Inflammatory macrophage treated with lipopolysaccharide for 1 hour (primary cell): ENCODE results near the gene ASIC4.

Experiments
- DNase-seq, 2 donors: peaks; one replicate each; pipeline ENCODE4 v3.0.0-alpha.2; 2020 to 2022

ASIC4 gene

DNA sequence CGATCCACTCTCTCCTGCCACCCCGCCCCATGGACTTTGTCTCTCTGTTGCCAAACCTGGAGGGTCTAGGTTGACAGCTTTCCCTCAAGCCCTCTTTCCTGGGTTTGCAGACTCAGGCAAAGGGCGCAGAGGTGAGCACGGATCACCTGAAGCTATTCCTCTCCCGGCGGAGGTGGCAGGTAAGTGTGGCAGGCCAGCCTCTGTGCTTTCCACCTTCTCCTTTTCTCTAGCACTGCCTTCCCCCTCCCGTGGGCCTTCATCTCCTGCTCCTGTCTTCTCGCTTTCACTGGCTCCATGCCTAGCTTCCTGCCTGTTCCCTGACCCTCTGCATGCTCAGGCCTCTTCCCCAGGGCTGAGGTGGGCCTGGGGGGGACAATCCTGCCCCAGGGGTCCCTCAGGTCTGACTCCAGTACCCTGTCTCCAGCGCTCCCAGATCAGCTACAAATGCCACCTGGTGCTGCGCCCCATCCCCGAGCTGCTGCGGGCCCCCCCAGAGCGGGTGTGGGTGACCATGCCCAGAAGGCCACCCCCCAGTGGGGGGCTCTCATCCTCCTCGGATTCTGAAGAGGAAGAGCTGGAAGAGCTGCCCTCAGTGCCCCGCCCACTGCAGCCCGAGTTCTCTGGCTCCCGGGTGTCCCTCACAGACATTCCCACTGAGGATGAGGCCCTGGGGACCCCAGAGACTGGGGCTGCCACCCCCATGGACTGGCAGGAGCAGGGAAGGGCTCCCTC is 31.4 kb upstream of the ASIC4 start:
- no peak for DNase-seq

DNA sequence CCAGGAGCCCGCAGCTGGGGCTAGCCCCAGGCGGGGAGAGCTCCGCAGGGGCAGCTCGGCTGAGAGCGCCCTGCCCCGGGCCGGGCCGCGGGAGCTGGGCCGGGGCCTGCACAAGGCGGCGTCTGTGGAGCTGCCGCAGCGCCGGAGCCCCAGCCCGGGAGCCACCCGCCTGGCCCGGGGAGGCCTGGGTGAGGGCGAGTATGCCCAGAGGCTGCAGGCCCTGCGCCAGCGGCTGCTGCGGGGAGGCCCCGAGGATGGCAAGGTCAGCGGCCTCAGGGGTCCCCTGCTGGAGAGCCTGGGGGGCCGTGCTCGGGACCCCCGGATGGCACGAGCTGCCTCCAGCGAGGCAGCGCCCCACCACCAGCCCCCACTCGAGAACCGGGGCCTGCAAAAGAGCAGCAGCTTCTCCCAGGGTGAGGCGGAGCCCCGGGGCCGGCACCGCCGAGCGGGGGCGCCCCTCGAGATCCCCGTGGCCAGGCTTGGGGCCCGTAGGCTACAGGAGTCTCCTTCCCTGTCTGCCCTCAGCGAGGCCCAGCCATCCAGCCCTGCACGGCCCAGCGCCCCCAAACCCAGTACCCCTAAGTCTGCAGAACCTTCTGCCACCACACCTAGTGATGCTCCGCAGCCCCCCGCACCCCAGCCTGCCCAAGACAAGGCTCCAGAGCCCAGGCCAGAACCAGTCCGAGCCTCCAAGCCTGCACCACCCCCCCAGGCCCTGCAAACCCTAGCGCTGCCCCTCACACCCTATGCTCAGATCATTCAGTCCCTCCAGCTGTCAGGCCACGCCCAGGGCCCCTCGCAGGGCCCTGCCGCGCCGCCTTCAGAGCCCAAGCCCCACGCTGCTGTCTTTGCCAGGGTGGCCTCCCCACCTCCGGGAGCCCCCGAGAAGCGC is 30.6 kb upstream of the ASIC4 start:
- DNase-seq = no peak

DNA sequence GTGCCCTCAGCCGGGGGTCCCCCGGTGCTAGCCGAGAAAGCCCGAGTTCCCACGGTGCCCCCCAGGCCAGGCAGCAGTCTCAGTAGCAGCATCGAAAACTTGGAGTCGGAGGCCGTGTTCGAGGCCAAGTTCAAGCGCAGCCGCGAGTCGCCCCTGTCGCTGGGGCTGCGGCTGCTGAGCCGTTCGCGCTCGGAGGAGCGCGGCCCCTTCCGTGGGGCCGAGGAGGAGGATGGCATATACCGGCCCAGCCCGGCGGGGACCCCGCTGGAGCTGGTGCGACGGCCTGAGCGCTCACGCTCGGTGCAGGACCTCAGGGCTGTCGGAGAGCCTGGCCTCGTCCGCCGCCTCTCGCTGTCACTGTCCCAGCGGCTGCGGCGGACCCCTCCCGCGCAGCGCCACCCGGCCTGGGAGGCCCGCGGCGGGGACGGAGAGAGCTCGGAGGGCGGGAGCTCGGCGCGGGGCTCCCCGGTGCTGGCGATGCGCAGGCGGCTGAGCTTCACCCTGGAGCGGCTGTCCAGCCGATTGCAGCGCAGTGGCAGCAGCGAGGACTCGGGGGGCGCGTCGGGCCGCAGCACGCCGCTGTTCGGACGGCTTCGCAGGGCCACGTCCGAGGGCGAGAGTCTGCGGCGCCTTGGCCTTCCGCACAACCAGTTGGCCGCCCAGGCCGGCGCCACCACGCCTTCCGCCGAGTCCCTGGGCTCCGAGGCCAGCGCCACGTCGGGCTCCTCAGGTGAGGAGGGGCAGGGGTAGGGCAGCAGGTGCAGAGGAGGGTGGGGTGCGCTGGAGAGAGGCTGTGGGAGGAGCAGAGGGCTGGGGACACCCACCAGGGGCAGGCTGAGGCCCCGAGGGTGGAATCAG is 29.7 kb upstream of the ASIC4 start:
- no peak for DNase-seq

DNA sequence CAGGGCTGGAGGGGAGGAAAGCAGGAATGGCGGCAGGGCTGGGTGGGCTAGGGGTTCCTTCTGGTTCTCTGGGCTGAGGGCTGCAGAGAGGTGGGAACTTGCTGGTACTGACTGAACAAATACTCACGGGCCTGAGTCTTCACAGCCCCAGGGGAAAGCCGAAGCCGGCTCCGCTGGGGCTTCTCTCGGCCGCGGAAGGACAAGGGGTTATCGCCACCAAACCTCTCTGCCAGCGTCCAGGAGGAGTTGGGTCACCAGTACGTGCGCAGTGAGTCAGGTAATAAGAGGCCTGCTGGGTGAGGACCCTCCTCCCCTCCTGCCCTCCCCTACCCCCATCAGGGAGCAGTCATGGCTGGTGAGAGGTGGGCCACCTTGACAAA is 29.1 kb upstream of the ASIC4 start:
- no peak for DNase-seq

DNA sequence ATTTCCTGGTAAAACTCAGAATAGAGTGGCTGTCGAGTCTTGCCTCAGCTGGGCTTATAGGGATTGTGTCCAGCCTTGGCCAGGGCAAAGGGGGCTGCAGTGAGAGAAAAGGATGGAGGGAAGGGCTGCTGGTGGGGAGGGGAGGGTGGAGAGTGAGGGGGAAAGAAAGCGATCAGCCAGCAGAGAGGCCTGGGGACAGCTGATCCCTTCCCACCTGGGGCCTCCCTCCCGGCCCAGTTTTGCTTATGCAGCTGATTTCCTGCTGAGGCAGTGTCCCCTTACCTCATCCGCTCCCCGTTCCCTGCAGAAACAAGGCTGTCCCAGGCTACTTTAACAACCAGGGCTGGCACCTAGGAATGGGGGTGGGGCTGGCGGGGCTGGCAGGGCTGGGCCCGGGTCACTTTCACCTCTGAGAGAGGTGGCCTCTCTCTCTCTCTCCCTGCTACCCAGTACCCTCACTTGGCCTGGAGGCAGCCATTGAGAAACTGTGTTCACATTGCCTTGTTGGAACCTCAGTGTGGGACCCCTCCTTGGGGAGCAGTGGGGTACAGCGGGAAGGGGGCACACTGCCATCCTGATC is 27.8 kb upstream of the ASIC4 start:
- DNase-seq = no peak

DNA sequence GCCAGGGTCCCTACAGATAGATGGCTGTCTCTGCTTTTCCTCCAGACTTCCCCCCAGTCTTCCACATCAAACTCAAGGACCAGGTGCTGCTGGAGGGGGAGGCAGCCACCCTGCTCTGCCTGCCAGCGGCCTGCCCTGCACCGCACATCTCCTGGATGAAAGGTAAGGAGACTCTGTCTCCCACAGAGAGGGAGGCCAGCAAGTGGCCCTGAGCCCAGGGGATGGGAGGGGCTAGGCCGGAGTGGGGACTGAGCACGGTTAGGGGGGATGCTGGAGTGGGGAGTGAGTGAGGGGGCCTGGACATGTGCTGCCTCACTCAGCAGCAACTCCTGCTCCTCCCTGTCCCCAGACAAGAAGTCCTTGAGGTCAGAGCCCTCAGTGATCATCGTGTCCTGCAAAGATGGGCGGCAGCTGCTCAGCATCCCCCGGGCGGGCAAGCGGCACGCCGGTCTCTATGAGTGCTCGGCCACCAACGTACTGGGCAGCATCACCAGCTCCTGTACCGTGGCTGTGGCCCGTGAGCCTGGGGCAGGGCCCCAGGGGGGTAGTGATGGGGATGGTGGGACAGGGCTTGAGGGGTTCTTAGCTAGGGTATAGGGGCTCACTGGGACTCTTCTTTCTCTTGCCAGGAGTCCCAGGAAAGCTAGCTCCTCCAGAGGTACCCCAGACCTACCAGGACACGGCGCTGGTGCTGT is 26.0 kb upstream of the ASIC4 start:
- no peak for DNase-seq

DNA sequence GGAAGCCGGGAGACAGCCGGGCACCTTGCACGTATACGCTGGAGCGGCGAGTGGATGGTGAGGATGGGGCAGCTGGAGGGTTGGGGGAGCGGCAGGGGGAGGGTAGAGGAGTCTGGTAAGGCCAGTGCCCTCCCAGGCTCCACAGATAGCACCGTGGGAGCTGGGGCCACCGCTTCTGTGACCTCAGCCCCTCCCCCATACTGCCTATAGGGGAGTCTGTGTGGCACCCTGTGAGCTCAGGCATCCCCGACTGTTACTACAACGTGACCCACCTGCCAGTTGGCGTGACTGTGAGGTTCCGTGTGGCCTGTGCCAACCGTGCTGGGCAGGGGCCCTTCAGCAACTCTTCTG is 25.5 kb upstream of the ASIC4 start:
- DNase-seq = no peak

DNA sequence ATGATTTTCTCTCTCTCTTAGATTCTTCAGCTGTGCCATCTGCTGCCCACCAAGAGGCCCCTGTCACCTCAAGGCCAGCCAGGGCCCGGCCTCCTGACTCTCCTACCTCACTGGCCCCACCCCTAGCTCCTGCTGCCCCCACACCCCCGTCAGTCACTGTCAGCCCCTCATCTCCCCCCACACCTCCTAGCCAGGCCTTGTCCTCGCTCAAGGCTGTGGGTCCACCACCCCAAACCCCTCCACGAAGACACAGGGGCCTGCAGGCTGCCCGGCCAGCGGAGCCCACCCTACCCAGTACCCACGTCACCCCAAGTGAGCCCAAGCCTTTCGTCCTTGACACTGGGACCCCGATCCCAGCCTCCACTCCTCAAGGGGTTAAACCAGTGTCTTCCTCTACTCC is 25.0 kb upstream of the ASIC4 start:
- DNase-seq = no peak

DNA sequence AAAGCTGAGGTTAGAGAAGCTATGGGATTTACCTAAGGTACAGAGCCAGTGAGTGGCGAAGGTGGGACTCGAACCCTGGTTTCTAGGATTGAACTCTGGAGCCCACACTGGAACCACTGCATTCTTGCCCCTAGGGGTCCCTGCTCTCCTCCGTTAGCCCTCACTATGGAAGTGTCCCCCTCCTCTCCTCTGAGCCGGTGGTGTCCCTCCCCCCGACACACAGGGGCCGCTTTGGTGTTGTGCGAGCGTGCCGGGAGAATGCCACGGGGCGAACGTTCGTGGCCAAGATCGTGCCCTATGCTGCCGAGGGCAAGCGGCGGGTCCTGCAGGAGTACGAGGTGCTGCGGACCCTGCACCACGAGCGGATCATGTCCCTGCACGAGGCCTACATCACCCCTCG is 24.1 kb upstream of the ASIC4 start:
- no peak for DNase-seq

DNA sequence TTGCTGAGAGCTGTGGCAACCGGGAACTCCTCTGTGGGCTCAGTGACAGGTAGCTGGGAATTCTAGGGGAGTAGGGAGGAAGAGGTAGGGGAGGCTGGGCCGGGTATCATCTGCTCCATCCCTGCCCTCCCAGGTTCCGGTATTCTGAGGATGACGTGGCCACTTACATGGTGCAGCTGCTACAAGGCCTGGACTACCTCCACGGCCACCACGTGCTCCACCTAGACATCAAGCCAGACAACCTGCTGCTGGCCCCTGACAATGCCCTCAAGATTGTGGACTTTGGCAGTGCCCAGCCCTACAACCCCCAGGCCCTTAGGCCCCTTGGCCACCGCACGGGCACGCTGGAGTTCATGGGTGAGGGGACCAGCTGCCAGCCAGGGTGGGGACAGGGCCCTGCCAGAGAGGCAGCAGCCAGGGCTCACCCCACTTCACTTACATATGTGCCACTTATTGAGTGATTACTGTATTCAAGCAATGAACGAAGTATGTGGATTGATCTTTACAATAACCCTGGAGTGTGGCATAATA is 23.6 kb upstream of the ASIC4 start:
- DNase-seq = no peak

DNA sequence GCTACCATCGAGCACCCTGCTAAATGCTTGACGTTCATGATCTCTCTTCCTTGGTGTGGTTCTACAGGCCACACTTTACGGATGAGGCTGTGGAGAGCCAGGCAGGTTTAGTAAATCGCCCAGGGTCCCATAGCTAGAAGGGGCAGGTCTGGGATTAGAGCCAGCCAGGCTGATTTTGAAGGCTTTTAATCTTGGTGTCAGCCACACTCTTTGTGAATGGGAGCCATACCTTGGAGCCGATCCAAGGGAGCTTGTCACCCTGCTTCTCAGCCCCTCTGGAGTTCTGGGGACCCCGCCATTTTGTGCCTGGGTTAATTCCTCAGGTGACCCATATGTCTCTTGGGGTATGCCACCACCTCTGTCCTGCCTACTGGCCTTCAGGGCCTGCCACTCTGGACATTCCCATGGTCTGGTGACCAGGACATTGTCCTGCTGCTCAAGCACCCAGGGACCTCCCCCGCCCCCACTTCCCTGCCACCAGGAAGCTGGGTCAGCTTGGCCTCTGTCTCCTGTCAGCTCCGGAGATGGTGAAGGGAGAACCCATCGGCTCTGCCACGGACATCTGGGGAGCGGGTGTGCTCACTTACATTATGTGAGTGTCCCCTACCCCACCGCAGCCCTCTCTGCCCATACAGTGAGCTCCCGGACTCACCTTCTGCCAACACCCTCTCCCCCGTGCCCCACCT is 22.9 kb upstream of the ASIC4 start:
- peak in 1 of 2 donors; percentile 24 for DNase-seq

DNA sequence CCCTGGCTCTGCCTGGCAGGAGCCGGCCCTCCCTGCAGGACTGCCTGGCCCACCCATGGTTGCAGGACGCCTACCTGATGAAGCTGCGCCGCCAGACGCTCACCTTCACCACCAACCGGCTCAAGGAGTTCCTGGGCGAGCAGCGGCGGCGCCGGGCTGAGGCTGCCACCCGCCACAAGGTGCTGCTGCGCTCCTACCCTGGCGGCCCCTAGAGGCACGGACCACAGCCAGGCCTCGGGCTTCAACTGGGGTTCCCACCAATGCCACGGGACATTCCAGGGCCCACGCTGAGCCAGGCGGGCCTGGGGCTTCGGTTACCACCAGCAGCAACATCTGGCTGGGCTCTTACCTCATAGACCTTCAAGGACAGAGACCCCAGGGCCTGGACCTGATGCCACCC is 21.7 kb upstream of the ASIC4 start:
- DNase-seq = no peak

DNA sequence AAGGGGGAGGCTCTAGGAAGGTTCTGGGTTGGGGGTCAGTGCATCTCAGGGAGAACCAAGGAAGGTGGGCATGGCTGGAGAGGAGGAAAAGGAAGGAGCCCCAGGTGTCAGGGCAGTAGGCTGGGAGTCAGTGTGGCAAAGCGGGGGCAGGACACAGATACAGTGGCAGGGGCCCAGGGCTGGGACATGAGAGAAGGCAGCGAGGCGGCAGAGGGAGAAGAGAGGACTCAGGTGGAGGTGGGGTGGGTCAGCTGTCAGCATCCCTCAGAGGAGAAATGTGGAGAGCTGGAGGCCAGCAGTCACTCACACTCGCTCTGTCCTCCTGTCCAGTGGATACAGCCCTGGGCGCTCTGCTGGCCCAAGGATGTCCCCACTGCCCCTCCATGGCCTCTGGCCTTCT is 21.2 kb upstream of the ASIC4 start:
- no peak for DNase-seq

DNA sequence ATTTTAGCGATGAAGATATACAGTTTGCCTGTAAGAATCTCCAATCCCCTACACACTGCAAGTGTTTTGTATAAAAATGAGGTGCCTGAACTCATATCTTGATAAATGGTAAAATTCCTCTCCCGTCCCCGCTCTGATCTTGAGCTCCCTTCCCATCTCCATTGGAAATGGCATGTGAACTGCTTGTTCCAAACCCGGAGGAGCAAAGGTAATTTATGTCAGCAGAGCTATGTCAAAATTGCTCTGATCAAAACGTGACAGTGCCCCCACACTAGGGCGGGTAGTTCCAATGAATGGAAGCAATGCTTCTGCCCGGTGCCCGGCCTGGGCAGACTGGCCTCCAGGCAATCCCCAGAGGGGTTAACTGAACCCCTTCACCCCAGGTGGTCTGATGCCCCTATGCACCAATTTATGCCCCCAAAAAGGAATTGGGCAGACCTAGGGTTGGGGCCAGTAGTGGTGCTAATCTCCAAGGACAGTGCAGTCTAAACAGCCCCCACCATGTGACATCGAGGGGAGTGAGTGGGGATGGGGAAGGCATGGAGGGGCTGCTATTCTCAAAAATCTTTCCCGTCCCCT is 19.2 kb upstream of the ASIC4 start:
- DNase-seq = no peak

DNA sequence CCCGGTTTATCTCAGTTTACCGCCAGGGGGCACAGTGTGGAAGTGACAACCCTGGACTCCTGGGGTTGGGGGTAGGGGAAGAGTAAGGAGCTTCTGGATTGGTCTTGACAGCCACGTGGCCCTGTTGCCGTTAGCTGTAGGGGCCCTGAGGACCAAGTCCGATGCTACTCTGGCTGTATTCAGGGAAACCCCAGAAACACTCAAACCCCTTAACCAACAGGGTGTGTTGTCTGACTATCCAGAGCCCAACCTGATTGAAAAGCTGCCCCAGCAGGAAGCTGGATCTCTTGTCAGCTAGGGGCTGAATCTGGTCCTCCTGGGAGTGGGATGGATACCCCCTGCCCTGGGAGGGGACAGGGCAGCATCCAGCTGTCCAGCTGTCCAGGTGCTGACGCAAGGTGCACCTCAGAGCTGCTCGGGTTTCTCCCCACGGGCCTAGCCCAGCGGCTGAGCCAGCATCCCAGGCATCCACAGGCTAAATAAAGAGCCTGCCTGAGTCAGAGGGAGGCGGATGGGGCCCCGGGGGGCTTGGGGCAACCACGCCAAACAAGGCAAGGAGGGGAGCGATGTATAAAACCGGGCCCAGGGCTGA is 18.7 kb upstream of the ASIC4 start:
- peak; percentile 31 to 71 for DNase-seq

DNA sequence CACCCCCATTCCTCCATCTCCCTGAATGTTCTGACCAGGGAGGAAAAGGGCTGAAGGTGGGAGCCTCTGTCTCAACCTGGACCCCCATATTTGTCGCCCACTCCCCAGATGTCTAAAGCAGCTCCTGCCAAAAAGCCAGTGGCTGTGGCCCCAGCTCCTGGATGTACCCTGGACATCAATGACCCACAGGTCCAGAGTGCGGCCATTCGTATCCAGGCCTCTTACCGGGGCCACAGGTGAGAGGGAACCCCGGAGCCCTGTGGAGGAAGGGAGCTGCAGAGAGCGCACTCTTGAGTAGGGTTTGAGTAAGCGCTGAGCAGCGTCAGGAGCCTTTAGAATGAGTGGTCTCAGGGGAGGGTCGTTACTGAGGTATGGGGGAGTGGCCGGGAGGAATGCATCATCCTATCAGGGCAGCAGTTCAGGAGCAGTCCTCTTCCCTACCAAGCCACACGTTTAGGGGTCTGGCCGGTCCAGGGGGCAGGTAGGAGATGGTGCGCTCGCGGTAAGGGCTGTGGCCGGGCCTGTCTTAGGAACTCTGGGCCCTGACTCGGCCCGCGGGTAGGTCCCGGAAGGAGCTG is 17.9 kb upstream of the ASIC4 start:
- DNase-seq = no peak

DNA sequence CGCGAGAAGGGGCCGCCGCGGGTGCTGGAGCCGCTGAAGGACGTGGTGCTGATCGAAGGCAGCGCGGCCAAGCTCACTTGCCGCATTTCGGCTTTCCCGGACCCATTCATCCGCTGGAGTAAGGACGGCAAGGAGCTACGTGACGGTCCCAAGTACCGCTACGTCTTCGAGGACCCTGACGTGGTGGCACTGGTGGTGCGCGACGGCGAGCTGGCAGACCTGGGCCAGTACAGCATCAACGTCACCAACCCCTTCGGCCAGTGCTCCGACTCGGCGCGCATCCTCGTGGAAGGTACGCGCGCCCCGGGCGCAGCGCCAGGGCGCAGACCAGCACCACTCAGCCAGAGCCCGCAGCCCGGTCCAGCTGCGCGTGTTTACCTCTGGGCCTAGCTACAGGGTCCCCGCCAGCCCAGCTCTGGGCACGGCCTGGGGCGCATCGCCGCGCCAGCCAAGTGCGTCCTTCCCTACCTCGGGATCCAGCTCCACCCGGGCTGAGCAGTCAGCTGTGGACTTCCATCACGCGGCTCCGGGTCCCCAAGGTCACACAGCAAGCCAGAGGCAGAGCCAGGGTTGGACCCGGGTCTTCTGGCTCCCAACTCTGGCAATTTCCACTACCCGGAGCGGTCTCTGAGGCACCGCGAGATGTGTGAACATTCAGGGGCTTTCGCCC is 17.3 kb upstream of the ASIC4 start:
- no peak for DNase-seq

DNA sequence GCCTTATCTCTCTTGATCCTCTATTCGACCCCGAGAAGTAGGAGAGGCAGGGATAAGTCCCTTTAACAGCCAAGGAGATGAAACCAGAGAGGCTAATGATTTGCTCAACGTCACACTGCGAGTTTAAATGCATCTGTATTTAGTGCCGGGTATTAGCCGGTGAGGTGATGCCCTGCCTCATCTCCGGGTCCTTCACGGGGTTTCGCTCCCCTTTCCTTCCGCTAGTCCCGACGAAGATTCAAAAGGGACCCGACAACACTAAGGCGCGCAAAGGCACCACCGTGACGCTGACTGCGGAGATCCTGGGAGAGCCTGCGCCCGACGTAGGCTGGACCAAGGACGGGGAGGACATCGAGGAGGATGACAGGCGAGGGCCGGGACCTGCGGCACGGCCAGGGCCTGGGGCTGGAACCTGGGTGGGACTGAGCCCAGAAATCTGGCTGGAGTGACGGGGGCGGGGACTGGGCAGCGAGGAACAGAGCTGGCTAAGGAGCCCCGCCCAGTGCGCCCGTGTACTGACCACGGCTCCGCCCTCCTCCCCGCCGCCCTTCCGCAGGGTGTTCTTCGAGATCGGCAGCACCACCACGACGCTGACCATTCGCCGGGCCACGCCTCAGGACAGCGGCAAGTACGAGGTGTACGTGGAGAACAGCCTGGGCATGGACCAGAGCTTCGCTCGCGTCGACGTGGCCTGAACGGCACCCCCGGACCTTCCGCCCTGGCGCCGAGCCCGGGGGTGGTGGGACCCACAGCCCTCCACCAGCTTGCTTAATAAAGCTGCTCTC is 16.6 kb upstream of the ASIC4 start:
- peak; percentile 75 to 85 for DNase-seq
